Measurements from ENCODE around the gene CACTIN. TPM values are rescaled to one million over a fixed set of nuclear protein-coding genes. Genes with fewer than 3 reads are reported as not detected.

The CACTIN gene
- total RNA-seq, result 29.2 and 40.1 TPM in 2 replicates

DNA sequence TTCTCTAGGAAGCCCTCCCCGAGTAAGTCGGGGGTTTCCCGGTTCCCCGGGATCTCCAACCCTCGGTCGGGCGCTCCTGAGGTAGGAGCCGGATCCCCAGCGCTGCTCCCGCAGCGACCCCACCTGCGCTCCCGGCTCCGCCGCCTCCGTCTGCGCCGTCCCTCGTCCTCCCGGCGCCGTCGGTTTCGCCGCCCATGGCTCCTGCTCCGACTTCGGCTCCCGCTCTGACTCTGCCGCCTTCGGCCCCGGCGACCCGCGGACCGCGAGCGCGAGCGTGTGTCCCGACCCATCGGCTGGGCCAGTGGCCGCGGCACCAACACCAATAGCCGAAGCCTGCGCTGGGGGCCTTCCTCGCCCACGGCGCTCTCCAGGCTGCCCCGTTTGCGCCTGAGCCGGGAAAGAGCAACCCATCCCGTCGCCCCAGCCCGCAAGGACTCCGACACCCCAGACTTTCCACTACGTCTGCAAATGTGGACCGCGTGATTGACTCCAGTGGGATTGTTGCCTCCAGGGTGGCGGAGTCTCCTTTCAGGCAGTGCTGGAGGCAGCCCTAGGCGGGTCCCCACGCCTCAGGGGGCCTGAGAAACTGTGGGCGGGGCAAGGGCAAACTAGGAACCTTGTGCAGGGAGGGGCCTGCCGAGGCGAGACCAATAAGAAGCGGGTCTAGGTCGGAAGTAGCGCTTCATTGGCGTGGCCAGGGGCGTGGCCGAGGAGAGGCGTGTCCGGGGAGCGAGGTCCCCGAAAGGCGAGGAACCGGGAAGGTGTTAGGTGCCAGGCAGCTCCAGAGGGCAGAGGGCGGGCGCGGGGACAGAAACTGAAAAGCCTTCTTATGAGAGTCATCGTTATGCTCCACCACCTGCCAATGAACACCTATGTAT lies at the start of gene CACTIN:
Gene CACTIN, minus strand, starts transcription at position 318 of the 878 bp plus-strand sequence. Its CDS starts 28 bp downstream, at position 290.

DNA sequence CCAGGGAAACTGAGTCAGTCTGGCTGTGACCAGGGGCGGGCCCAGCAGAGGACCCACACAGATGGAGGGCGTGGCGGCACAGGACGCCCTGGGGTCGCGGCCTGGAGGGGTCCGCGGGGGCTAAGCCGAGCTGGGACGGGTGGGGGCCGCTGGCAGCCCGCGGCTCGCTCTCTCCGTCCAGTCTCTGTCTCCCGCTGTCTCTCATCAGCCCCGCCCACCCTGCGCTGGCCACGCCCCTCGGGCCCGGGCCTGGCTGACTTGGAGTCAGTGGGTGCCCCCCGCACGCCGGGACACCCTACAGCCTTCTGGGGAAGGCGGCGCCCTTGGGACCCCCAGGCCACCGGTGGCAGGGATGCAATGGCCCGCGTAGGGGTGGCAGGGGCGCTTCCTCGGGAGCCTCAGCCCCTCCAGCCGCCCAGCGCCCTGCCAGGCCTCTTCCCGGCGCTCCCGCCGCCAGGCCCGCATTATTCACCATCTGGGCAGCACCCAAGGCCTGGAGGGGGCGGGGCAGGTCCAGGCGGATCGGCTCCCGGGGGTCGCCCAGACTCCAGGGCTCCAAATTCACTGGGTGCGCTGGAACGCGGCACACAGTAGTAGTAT lies 19.8 kb downstream of the CACTIN start, which contains the start of gene TBXA2R:
Gene TBXA2R, minus strand, starts transcription at position 186 of the 600 bp plus-strand sequence. CDS start 6,241 bp downstream, outside the sequence.

DNA sequence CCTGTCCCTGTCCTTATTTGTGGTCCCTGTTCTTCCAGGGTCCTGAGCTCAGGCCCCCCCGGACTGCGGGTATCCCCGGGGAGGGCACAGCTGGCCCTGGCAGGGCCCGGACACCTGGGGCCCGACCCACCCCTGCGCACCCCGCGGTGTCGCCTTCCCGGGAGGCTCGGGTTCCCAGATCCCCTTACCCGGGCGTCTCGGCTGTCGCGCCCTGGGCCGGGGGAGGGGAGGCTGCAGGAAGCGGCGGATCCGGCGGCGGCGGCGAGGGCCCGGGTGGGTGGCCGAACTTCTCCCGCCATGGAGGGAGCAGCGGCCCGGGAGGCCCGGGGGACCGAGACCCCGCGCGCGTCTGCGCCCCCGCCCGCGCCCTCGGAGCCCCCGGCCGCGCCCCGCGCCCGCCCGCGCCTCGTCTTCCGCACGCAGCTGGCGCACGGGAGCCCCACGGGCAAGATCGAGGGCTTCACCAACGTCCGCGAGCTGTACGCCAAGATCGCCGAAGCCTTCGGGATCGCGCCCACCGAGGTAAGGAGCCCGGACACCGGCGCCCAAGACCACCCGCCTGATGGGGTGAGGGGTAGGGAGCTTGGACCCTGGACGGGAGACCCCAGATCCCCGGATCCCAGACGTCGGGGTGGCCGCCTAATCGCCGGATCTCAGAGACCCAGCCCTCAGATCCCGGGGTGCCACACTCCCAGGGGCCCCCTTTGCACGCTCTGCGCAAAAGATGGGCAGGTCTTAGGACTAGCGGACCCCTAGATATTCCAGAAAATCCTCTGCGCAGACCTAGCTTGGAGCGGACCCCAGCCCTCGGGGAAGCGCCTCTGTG lies 41.1 kb downstream of the CACTIN start, which contains the start of gene GIPC3:
Gene GIPC3, plus strand, starts transcription at position 178 of the 826 bp plus-strand sequence. Its CDS starts 120 bp downstream, at position 298.

DNA sequence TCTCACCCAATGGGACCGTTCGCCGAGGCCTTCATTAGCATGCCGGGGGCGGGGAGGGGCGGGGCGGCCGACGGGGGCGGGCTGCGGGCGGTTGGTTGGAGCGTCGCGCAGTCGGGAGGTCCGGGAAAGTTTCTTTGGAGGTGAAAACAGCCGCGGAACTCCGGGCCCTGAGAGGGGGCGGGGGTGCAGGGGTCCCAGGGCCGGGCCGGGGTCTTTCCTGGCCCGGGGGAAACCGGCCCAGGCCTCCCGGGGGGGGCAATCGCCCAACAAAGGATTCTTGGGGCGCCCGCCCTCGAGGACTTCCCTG lies 53.8 kb downstream of the CACTIN start, which contains the start of gene HMG20B:
Gene HMG20B, plus strand, starts transcription at position 90 of the 307 bp plus-strand sequence. CDS start 366 bp downstream, outside the sequence.

Other genes starting within 250 kb of the CACTIN start
- 0.32 TPM in 1 of 2 replicates, not detected in the other for gene SMIM24, start 146.3 kb downstream of the CACTIN start, total RNA-seq
- gene SMIM44, start 143.3 kb downstream of the CACTIN start, total RNA-seq, result not detected in 2 replicates
- gene DOHH, start 126.1 kb downstream of the CACTIN start, total RNA-seq, result 13.8 and 14.0 TPM in 2 replicates
- 30.5 and 32.2 TPM in 2 replicates for gene FZR1, start 120.5 kb downstream of the CACTIN start, total RNA-seq
- gene TEKTIP1, start 87.6 kb downstream of the CACTIN start, total RNA-seq, result not detected in 2 replicates
- gene MFSD12, start 69.2 kb downstream of the CACTIN start, total RNA-seq, result 74.6 and 79.3 TPM in 2 replicates
- 98.4 and 108 TPM in 2 replicates for gene HMG20B, start 53.8 kb downstream of the CACTIN start, total RNA-seq
- gene GIPC3, start 41.3 kb downstream of the CACTIN start, total RNA-seq, result 0.30 and 0.32 TPM in 2 replicates
- 0.30 and 0.65 TPM in 2 replicates for gene TBXA2R, start 19.9 kb downstream of the CACTIN start, total RNA-seq
- 17.2 and 19.8 TPM in 2 replicates for gene PIP5K1C, start 73.7 kb upstream of the CACTIN start, total RNA-seq
- not detected in 2 replicates for gene TJP3, start 81.6 kb upstream of the CACTIN start, total RNA-seq
- gene APBA3, start 134.9 kb upstream of the CACTIN start, total RNA-seq, result 16.9 and 22.0 TPM in 2 replicates
- gene MRPL54, start 135.9 kb upstream of the CACTIN start, total RNA-seq, result 61.7 and 89.7 TPM in 2 replicates
- not detected in 2 replicates for gene RAX2, start 145.4 kb upstream of the CACTIN start, total RNA-seq
- gene MATK, start 159.6 kb upstream of the CACTIN start, total RNA-seq, result not detected in 2 replicates
- not detected in 2 replicates for gene ZFR2, start 242.2 kb upstream of the CACTIN start, total RNA-seq